Activated CD4-positive, alpha-beta T cell treated with anti-CD3 and anti-CD28 coated beads, Interleukin-2, amount 50 U/mL, for 24 hours (primary cell): Measurements from ENCODE around the gene CMKLR1.

Source experiments
- DNase-seq, 2 donors: peaks; one replicate each; pipeline ENCODE4 v3.0.0-alpha.2; 2020; ENCODE audit warnings: low read depth in 1 of 2, low spot score in 1 of 2

The CMKLR1 gene

DNA sequence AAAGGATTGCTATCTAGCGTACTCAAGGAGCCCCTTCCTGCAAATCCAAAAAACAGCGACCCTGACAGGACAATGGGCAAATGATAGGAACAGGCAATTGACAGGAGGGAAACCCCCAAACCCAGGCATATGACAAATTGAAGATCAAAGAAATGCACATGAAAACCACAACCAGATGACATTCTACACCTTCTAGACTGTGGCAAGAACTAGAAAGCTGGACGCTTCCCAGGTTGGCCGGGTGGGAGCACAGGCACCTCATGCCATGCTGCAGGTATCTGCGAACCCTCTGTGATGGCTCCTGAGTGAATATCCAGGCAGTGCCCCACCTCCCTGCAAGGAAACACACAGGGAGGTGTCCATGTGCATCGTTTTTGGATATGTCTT is 37.1 kb downstream of the CMKLR1 start:
- DNase-seq = no peak

DNA sequence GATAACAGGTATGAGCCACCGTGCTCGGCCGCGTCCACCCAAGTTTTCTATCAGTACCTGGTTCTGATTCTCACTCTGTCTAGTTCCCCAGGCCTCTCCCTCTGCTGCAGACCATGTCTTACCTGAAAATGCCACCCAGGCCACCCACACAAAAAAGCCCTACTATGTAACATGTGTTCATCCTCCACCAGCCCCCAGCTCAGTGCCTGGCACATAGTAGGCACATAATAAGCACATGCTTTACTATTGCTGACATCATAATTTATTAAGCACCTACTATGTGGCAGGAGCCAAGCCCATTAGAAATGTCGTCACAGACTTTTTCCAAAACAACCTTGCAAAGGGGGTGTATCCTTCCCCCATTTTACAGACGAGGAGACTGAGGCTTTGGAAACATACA is 37.8 kb downstream of the CMKLR1 start:
- no peak for DNase-seq

DNA sequence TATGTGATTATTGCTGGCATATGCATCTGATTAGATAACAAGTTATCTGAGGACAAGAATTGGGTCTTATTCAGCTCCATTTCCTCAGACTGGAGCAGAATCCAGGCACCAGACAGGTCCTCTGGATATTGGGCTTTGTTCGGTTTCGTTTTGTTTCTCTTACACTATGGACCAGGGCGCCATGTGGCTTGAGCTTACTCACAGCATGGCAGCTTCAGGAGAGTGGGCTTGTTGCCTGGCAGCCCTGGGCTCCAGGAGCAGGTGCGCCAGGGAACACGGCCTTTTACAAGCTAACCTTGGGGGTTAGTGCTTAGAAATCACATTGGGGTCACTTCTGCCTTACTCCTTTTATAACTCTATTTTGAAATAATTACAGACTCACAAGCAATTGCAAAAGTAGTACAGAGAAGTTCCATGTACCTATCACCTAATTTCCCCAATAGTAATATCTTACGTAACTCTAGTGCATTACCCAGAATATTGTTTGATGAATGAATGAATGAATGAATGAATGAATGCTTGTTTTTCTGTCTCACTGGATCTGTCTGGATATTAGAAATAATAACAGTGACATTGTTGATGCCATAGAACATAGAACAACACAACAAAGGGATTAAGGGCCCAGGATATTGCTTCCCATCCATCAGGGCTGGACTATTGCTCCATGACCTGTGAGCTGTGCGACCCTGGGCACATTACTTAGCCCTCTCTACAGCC is 39.0 kb downstream of the CMKLR1 start:
- DNase-seq = no peak

DNA sequence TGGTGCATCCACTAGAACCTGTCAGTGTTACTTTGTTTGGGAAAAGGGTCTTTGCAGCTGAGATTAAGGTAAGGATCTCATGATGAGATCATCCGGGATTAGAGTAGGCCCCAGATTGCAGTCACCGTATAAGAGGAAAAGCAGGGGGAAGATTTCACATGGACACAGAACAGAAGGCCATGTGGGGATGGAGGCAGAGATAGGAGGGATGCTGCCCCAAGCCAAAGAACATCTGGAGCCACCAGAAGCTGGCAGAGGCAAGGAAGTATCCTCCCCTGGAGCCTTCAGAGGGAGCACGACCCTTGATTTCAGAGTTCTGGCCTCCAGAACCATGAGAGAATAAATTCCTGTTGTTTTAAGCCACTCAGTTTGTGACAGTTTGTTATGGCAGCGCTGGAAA is 39.6 kb downstream of the CMKLR1 start:
- no peak for DNase-seq

DNA sequence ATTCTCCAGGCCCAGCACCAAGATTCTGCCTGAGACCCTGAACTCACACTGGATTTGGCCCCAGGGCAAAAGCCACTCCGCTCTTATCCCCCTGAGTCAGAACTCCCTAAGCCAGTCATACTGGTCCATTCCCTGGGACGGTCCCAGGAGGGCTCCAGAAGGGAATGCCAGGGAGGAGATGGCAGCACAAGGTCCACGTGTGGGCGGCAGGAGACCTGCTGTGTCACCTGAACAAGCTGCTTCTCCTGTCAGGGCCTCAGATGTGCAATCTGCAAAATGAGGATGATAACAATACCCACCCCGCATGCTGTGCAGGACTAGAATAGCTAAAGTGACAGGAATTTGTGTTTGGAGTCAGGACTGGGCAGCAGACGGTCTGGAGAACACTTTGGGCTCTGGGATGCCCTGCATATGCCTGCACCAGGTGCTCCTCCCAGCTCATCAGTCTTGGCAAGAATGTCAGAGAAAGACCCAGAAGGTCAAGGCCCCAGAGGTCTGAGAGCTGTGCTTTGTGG is 40.3 kb downstream of the CMKLR1 start:
- no peak for DNase-seq

DNA sequence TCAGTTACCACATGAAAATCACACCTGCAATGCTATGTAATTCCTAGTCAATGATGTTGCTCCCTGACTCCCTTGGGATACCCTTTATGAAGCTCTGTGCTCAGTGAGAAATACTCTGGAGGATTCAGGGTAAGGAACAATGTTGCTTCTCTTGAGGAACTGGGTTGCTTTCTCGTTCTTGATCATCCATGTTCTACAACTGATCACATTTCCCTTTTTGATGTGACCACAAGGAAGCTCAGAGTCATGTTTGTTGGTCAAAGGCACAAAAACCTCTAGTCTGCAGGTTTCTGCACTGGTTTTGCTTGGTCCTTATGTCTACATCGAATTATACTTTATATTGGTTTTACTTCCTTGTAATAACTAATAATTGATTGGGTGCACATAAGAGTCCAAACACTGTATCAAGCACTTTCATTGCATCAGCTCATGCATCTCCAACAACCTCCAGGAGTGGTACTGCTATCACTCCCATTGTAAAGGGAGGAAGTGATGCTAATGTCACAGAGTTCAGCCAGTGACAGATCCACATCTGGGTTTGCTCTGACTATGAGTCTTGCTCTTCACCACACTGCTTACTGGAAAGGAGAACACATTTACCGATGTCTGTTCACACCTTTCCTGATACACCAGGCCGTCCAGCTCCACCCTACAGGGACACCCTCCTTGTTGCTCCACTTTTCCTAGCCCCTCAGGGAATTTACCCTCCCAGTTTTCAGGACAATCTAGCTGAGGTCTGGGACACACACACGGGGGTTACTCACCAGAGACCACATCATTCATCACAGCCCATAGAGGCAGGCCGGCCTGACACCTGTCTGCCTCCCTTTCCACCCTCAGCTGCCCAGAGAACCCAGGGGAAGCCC is 41.0 kb downstream of the CMKLR1 start:
- DNase-seq = no peak

DNA sequence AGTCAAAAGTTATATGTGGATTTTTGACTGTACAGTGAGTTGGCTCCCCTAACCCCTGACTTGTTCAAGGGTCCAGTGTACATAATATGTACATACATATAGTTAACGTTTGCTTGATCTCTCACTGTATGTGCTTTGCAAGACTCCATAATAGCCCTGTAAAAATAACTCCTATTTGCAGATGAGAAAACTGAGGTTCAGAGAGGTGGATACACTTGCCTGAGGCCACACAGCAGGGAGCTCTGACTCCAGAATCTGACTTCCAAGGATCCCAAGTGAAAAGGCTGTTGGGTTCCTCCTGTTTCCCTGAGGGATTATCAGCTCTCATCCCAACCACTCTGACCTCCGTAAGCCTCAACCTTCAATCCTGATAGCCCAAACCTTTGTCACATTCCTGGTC is 41.7 kb downstream of the CMKLR1 start:
- no peak for DNase-seq

DNA sequence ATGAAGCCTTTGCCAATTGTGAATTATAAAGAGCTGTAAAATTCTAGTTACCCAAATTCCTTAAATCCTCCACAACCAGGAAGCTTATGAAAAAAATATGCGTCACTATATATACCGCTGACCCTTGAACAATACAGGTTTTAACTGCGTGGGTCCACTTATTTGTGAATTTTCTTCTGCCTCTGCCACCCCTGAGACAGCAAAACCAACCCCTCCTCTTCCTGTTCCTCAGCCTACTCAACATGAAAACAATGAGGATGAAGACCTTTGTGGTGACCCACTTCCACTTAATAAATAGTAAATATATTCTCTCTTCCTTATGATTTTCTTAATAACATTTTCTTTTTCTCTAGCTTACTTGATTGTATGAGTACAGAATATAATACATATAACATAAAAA is 42.2 kb downstream of the CMKLR1 start:
- no peak for DNase-seq

DNA sequence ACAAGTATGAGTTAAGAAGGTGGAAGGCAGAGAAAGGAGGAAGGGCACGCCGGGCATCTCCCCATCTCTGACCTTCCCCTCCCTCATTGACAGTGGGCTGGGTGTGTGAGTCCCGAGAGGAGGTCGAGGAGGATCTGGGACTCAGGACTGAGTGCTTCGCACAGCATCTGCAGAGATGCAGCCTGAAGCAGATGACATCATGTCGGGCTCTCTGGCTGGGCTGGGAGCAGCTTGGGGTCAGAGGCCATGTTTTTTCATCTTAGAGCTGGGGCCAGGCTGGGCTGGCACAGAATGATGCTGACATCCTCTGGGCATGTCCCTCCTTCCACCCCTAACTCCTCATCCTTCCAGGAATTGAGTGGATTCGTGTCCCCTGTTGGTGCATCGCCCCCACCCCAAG is 43.5 kb downstream of the CMKLR1 start:
- DNase-seq = no peak

DNA sequence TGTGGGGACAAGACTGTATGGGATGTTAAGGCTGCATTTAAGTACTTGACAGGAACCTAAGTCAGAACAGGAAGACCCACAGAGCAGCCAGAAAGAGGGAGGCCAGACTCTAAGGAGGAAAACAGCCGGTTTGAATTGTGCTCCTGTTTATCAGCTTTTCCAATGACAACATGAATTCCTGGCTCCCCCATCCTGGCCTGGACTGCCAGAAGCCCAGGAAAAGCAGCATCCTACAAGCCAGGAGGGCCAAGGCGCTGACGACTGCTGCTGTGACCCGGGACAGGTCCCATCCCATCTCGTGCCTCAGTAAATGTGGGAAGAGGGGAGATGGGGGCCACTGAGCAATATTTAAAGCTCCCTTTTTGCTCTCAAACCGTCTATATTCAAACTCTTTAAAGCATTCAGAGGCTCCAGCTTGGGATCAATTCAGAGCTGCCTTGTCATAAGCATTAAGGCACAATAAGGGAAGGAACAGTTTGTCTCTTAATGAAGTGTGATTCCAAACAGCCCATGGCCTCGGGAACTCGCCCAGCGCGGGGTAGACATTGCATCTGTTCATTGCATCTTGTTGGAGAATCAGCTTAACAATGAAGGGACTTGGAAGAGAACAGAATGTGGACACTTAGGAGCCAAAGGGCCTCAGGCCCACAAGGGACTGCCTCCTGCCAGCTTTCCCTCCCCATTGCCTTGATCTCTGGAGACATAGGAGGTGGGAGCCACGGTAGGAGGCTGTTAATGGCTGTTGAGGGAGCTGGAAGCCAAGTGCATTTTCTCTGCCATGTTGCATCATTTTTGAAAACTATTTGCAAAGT is 49.6 kb downstream of the CMKLR1 start:
- DNase-seq = no peak

DNA sequence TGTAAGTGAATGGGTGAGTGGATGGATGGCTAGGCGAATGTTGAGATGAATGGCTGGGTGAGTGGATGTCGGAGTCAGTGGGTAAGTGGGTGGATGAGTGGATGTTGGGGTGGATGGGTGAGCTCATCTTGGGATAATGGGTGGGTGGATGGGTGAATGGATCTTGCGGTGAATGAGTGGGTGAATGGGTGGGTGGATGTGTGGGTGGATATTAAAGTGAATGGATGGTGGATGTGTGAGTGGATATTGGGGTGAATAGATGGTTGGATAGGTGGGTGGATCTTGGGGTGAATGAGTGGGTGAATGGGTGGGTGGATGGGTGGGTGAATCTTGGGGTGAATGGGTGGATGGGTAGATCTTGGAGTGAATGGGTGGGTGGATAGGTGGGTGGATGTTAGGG is 51.9 kb downstream of the CMKLR1 start:
- DNase-seq = no peak

DNA sequence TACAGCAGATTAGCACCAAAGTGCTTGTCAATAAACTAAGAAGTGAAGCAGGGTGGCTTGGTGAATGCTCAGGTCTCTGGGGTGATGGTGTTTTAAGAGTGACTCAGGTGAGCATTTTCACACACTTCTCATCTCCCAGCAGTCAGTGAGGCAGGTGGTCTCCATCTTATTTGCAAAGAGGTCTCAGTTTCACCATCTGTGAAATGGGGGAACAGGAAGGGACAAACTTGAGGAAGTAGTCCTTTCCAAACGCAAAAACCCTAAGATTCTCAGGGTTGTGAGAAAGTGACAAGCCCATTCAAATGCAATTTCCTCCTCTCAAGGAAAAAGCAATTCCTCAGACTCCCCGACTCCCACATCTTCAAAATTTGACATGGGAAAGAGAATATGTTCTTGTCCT is 54.1 kb downstream of the CMKLR1 start:
- DNase-seq = no peak

DNA sequence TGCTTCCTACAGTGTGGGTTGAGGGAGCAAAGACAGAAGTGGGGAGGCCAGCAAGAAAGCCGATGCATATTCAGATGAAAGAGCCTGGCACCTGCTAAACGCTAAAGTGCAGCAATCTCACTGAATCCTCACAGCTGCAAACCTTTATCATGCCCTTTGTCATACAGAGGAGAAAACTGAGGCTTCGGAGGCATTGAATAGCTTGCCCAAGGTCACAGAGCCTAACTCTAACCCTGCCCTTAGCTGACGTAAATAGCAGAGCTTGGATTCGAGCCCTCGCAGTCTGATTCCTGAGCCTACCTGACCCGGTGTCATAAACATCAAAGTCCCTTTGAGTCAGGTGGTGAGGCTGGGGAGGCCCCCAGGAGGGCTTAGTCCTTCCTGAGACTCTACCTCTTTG is 54.9 kb downstream of the CMKLR1 start:
- no peak for DNase-seq

DNA sequence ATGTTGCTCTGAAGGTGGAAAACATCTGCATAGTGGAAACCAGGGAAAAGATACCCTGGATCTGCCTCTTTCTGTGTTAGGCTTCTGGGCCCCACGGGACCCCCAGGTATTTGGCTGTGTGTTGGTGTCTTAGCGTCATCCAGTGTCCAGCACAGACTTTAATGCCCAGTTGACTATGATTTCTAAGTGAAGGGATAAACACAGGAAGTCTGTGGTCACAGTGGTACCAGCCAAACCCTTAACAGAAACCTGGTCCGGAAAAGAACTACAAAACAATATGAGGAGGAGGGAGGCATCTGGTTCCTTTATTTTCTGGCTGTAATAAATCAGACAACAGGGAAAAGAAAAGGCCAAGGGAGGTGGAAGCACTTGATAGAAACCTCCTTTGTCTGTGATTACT is 56.4 kb downstream of the CMKLR1 start:
- DNase-seq = no peak

DNA sequence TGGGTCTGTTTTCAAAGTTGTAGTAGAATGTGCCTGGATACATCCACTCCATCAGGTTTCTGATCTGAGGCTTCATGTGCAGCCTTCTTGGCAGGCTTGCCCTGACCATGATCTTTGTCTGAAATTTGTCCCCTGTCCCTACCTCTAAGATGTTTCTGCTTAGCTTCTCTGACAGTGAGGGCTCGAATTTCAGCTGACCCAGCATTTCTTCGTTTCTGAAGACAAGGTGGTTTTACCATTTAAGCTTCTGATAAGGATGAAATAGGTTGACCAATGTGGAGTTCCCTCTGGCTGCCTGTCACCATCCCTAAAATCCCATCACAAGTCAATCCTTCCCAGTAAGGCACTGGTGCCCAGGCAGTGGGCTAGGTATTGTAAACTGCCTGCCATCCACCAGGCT is 57.0 kb downstream of the CMKLR1 start:
- no peak for DNase-seq

DNA sequence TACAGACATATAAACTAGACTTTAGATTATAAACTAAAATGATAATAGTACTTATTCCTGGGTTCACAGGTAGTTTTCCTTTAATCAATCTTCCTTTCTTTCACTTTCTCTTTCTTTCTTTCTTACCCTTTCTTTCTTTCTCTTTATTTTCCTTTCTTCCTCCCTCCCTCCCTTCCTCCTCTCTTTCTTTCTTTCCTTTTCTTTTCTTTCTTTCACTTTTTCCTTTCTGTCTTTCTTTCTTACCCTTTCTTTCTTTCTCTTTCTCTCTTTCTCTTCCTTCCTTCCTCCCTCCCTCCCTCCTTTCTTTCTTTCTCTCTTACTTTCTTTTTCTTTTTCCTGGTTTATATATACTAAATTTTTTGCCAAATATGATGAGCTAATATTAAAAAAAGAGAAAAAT is 61.5 kb downstream of the CMKLR1 start:
- no peak for DNase-seq

DNA sequence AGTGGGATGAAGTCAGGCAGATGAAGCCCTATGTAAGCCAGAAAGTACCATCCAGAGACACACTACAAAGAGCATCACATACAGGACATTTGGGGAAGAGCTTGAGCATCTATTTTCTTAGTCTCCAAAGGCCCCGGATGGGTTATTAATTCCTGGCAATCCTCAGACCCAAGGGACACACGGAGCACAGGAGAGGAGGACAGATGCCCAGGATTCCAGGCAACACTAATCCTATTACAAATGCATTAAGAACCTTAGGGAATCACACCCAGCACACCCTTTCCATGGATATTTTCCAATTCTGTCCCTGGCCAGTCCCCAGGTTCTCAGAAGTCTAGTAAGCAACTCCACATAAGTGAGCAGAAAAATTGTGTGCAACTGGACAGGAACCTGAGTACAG is 65.9 kb downstream of the CMKLR1 start:
- no peak for DNase-seq

DNA sequence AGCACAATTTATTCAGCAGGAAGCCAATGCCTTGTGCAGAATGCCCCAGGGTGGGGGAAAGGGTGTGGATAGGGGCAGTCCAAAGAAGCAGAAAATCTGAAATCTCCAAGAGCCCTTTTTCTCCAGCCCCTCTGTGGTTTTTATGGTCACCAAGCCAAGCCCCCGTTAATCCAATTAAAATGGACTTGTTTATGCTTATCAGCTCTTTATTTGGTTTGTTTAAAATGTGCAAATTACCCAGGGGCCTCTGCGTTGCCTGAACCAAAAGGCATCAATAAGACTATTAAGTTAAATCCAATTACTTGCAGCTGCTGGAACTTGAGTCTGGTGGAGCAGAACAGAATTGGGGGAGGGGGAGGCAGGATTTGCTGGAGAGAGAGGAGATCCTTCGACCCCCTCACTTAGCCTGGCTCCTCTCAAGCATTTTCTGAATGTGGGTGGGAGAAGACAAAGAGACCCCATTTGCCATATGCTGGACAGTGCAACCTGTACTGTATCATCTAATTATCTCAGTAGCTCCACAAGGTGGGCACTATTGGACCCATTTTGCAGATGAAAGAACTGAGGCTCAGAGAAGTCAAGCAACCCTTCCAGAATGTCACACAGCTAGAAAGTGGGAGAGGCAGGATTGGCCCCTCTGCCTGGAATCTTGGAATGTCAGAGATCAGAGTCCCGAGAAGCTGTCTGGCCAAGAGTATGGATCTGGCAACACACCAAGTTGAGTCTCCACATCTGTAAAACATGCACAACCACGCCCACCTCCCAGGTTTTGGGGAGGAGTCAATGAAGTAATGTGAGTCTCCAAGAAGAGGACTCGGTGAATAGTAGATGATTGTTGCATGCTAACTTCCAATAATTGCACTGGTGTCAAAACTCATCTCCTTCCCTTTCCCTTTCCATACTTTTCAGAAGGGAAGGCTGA is 66.9 kb downstream of the CMKLR1 start:
- DNase-seq = no peak

DNA sequence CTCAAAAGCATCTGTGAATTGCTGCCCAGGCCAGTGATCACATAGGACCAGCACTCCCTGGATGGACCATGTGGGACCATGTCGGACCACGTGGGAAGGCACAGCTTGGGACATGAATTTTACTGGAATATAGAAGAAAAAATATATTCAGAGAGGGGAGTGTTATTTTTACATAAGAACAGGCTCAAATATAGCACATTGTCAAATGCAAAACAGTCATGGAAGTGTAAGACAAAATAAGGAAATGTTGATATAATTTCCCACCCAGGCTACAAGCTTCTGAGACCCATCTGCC is 68.3 kb downstream of the CMKLR1 start:
- no peak for DNase-seq

DNA sequence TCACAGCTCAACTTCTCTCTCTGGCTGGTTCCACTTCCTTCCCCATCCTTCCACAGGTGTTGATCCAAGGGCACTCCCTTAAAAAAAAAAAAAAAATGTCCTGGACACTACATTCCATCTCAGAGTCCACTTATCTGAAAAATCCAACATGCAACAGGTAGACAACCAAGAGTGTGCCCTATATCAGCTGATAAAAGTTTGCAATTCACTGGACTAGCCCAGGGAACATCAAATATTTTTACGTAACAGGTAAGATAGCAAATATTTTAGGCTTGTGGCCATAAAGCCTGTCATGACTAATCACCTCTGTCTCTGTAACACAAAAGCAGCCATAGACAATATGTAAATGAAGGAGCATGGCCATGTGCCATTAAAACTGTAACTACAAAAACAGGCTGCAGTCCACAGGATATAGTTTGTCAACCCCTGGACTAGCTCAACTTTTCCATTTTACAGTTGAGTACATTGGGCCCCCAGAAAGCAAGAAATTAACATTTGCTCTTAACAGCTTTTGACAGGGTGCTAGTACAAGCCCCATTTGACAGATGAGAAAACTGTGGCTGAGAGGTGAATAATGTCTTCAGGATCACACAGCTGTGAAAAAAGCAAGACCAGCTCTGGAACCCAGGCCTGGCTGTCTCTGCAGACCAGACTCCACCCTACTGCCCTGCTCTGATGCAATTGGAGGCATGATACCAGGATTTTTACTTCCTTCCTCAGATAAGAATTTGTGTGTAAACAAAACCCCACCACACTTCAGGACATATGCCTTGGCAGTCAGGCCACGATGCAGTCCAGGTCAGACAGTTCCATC is 68.9 kb downstream of the CMKLR1 start:
- DNase-seq = no peak
